HAP-1 (cell line): ENCODE results near the gene ANKDD1B.
"Not testable (repeated sequence)": the region's sequence is repeated elsewhere in the genome, so short reads cannot be mapped to it uniquely, and the experiment has no call there.

Experiments used
- DNase-seq, 2 experiments: peaks; one replicate each; pipeline ENCODE4 v3.0.0-alpha.2; 2016 to 2020; ENCODE audit warnings: low spot score in 2 of 2
- H3K27me3 ChIP-seq: fragments of 250-450 bp; sonication (Bioruptor Pico); 2 replicates; pipeline ENCODE4 v1.5.1; 2020; ENCODE audit warnings: low read depth, mild to moderate bottlenecking, moderate library complexity
- H3K36me3 ChIP-seq: fragments of 250-450 bp; sonication (Bioruptor Pico); replicated peaks from 2 replicates; pipeline ENCODE4 v1.5.1; 2020; ENCODE audit warnings: mild to moderate bottlenecking
- H3K4me1 ChIP-seq: fragments of 250-450 bp; sonication (Bioruptor Pico); 2 replicates; pipeline ENCODE4 v1.5.1; 2020; ENCODE audit warnings: mild to moderate bottlenecking
- H3K4me3 ChIP-seq: fragments of 250-450 bp; sonication (Bioruptor Pico); 2 replicates; pipeline ENCODE4 v1.5.1; 2020; ENCODE audit warnings: mild to moderate bottlenecking, moderate library complexity
- H3K9me3 ChIP-seq: fragments of 250-450 bp; sonication (Bioruptor Pico); 2 replicates; pipeline ENCODE4 v1.5.1; 2020; ENCODE audit warnings: mild to moderate bottlenecking, moderate library complexity
- in situ Hi-C: fragments of 300-500 bp; cut with MboI; formaldehyde crosslinking; loops from 3 replicates; pipeline ENCODE4 v1.14.3; 2020; ENCODE audit warnings: low sequenced_read_pairs, inconsistent platforms, mixed read lengths

ANKDD1B gene

GRCh38 chr5:75677607-75678006, 66.4 kb downstream of the ANKDD1B start:
- H3K27me3 ChIP-seq = no peaks in the 10 kb centered on the region
- in situ Hi-C loops = no loop called here
- no peaks in the 10 kb centered on the region for H3K4me1 ChIP-seq
- H3K36me3 ChIP-seq = peaks cover 7% of the 10 kb centered on the region
- no peak for DNase-seq
- no peaks in the 10 kb centered on the region for H3K9me3 ChIP-seq
- no peak overlapping the region for H3K4me3 ChIP-seq

GRCh38 chr5:75678155-75678554, 66.9 kb downstream of the ANKDD1B start:
- no peak for DNase-seq
- Histone ChIP-seq H3K27me3 (no peaks in the 10 kb centered on the region), H3K36me3 (peaks cover 5% of the 10 kb centered on the region), H3K4me3 (no peak overlapping the region), H3K4me1 (no peaks in the 10 kb centered on the region), H3K9me3 (no peaks in the 10 kb centered on the region)
- in situ Hi-C loops = no loop called here

DNA sequence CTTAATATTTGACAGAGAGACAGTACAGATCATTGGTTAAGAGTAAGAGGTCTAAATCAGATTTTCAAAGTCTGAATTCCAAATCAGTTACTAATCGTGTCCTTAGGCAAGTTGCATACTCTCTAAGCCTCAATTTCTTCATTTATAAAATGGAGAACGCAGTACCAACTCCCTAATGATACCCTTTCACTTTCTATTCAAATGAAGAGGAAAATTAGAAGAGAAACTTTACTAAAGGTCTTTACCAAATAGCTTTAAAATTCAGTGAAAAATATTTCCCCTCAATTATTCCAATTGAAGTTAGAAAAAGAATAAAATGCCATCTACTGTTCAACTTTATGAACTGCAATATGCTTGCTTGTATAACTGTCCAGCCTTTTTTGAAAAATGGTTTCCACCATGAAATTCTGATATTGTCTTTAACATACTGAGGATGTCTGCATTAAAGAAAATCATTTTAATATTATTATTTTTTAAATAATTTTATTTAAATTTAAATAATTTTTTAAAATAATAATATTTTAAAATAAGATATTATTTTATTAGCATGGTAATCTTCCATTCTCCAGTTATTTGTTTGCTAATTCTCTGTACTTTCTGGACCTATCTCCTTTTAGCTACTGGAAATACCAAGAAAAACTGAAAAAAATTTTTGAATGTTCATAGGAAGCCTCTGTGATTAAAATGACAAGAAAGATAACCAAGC, 70.0 kb downstream of the ANKDD1B start:
- H3K4me1 ChIP-seq = no peaks in the 10 kb centered on the region
- H3K4me3 ChIP-seq = no peak overlapping the region
- in situ Hi-C loops = no loop called here
- no peaks in the 10 kb centered on the region for H3K9me3 ChIP-seq
- H3K27me3 ChIP-seq = no peaks in the 10 kb centered on the region
- DNase-seq = peak in 1 of 2 experiments; percentile 61
- peaks cover 7% of the 10 kb centered on the region for H3K36me3 ChIP-seq

- in situ Hi-C loops = no loop called here
- Histone ChIP-seq H3K4me3 (no peak overlapping the region), H3K9me3 (no peaks in the 10 kb centered on the region), H3K4me1 (no peaks in the 10 kb centered on the region), H3K27me3 (no peaks in the 10 kb centered on the region), H3K36me3 (peaks cover 27% of the 10 kb centered on the region)
- no peak for DNase-seq
Measured at GRCh38 chr5:75685141-75685540, 73.9 kb downstream of the ANKDD1B start.

DNA sequence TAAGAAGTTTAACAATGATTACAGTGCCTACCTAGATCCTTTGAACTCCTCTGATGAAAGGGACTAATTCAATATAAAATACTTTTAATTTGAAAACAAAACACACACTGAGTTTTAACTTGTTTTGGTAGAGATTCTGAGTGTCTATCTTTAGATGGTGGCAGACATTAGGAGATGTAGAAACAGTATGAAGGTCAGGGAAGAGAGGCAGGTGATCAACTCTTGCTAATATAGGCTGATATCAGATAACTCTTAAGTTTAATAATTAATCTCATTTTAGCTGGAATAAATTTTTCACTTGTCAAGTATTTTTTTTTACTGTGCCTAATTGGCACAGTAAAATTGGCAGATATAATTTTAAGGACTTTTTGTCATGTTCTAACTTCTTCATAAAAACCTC, 75.2 kb downstream of the ANKDD1B start:
- no peaks in the 10 kb centered on the region for H3K9me3 ChIP-seq
- H3K4me3 ChIP-seq = no peak overlapping the region
- H3K36me3 ChIP-seq = peaks cover 27% of the 10 kb centered on the region
- in situ Hi-C loops = no loop called here
- no peak for DNase-seq
- H3K27me3 ChIP-seq = no peaks in the 10 kb centered on the region
- H3K4me1 ChIP-seq = no peaks in the 10 kb centered on the region

DNA sequence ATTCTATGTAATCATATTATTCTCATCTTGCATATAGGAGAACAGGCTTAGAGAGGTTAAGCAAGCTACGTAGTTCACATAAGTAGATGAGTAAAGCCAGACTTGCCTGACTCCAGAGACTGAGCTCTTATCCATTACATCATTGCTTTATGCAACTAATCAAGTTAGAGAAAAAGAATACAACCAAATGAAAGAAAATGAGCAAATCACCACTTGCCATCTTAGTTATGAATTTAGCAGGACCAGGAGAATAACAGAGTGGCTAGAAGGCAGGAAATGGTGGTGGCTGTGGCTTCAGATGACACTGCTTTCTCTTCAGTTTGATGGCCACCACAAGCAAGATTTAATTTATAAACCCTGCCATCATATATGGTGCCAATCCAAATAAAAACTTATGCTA, 79.4 kb downstream of the ANKDD1B start:
- in situ Hi-C loops = no loop called here
- no peak for DNase-seq
- peaks cover 27% of the 10 kb centered on the region; the same call in 1 of the 2 replicates for H3K36me3 ChIP-seq
- no peaks in the 10 kb centered on the region for H3K27me3 ChIP-seq
- H3K4me1 ChIP-seq = no peaks in the 10 kb centered on the region
- no peaks in the 10 kb centered on the region for H3K9me3 ChIP-seq
- H3K4me3 ChIP-seq = no peak overlapping the region

GRCh38 chr5:75694781-75695180, 83.5 kb downstream of the ANKDD1B start:
- Histone ChIP-seq H3K9me3 (no peaks in the 10 kb centered on the region), H3K4me1 (no peaks in the 10 kb centered on the region)
- in situ Hi-C loops = no loop called here

GRCh38 chr5:75695472-75696351, 84.5 kb downstream of the ANKDD1B start:
- H3K27me3 ChIP-seq, H3K4me3 ChIP-seq, DNase-seq, H3K4me1 ChIP-seq, H3K36me3 ChIP-seq, H3K9me3 ChIP-seq, in situ Hi-C loops: not testable (repeated sequence)

More at GRCh38 chr5:75694781-75695180, 83.5 kb downstream of the ANKDD1B start:
- no peak for DNase-seq
- Histone ChIP-seq H3K4me3 (no peak overlapping the region), H3K36me3 (peaks cover 4% of the 10 kb centered on the region; the same call in 1 of the 2 replicates), H3K27me3 (no peaks in the 10 kb centered on the region)

DNA sequence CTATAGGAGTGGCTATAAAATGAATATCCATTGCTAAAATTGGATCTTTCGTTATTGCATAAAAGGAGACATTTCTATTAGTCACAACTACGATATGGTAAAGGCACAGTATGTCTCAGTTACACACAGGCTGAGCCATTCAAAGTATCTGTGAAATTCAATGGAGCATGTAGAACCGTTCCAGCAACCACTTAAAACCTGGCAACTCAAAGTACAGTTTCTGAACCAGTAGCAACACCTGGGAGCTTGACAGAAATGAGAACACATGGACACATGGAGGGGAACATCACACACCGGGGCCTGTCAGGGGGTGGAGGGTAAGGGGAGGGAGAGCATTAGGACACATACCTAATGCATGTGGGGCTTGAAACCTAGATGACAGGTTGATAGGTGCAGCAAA, 90.6 kb downstream of the ANKDD1B start:
- in situ Hi-C loops = no loop called here
- peaks cover 21% of the 10 kb centered on the region for H3K36me3 ChIP-seq
- DNase-seq = no peak
- no peak overlapping the region for H3K4me3 ChIP-seq
- no peaks in the 10 kb centered on the region for H3K9me3 ChIP-seq
- H3K4me1 ChIP-seq = no peaks in the 10 kb centered on the region
- H3K27me3 ChIP-seq = no peaks in the 10 kb centered on the region

GRCh38 chr5:75706016-75706415, 94.8 kb downstream of the ANKDD1B start:
- in situ Hi-C loops = no loop called here
- no peak for DNase-seq
- H3K4me1 ChIP-seq = no peaks in the 10 kb centered on the region
- no peak overlapping the region for H3K4me3 ChIP-seq
- no peaks in the 10 kb centered on the region for H3K9me3 ChIP-seq
- no peaks in the 10 kb centered on the region for H3K27me3 ChIP-seq
- H3K36me3 ChIP-seq = peaks cover 27% of the 10 kb centered on the region

- Histone ChIP-seq H3K4me1 (no peaks in the 10 kb centered on the region), H3K9me3 (no peaks in the 10 kb centered on the region), H3K36me3 (peaks cover 29% of the 10 kb centered on the region), H3K4me3 (no peak overlapping the region), H3K27me3 (no peaks in the 10 kb centered on the region)
- in situ Hi-C loops = no loop called here
- no peak for DNase-seq
Measured at GRCh38 chr5:75706775-75707174, 95.5 kb downstream of the ANKDD1B start.

DNA sequence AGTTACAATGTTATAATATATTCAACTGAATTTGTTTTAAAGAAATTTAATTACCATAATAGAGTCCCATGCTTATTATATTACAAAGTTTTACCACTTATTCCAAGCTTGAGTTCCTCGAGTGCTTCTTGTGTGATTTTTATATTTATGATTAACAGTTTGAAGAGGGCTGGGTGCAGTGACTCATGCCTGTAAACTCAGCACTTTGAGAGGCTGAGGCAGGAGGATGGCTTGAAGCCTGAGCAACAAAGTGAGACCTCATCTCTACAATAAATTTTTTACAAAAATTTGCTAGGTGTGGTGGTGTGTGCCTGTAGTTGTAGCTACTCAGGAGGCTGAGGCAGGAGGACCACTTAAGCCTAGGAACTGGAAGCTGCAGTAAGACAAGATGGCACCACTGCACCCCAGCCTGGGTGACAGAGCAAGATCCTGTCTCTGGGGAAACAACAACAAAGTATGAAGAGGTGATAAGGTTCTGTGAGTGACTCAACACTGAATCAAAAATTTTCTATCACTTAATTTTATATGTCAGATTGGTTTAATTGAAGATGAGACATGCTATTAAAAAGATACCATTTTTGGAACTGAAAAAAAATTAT, 96.8 kb downstream of the ANKDD1B start:
- in situ Hi-C loops = no loop called here
- Histone ChIP-seq H3K4me1 (no peaks in the 10 kb centered on the region), H3K27me3 (no peaks in the 10 kb centered on the region), H3K4me3 (no peak overlapping the region), H3K9me3 (no peaks in the 10 kb centered on the region), H3K36me3 (peaks cover 19% of the 10 kb centered on the region)
- no peak for DNase-seq

DNA sequence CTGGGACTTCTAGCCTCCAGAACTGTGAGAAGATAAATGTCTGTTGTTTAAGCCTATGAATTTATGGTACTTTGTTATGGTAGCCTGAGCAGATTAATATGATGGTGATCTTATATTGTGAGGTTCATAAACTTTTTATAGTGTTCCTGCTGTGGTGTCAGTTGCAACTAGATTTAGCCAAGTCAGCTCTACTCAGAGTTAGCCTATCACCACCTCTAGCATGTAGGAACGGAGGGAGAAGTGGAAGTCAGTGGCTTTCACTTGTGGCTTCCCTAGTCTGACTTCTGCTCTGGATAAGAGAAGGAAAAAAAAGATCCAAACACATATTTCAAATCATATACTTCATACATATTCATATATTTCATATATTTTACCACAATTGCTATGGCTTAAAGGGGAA, 99.4 kb downstream of the ANKDD1B start:
- in situ Hi-C loops = no loop called here
- H3K4me3 ChIP-seq = no peak overlapping the region
- DNase-seq = no peak
- no peaks in the 10 kb centered on the region for H3K4me1 ChIP-seq
- H3K27me3 ChIP-seq = no peaks in the 10 kb centered on the region
- no peaks in the 10 kb centered on the region for H3K9me3 ChIP-seq
- 0 out of 2 replicates have a peak, but pooled peaks cover 11% of the 10 kb centered on the region for H3K36me3 ChIP-seq

GRCh38 chr5:75711151-75711550, 99.9 kb downstream of the ANKDD1B start:
- H3K9me3 ChIP-seq = no peaks in the 10 kb centered on the region
- in situ Hi-C loops = no loop called here
- 0 out of 2 replicates have a peak, but pooled peaks cover 11% of the 10 kb centered on the region for H3K36me3 ChIP-seq
- H3K4me3 ChIP-seq = no peak overlapping the region
- no peak for DNase-seq
- no peaks in the 10 kb centered on the region for H3K27me3 ChIP-seq
- peaks cover 3% of the 10 kb centered on the region; the same call in 1 of the 2 replicates for H3K4me1 ChIP-seq
